ENCODE results near the gene NPLOC4. TPM values are rescaled to one million over a fixed set of nuclear protein-coding genes. Genes with fewer than 3 reads are reported as not detected.
"Not testable (repeated sequence)": the region's sequence is repeated elsewhere in the genome, so short reads cannot be mapped to it uniquely, and the experiment has no call there.

NPLOC4 gene
- total RNA-seq, 3 donors from 2014 or later, result 78.4 to 89.5 (median 78.6) TPM

GRCh38 chr17:81589612-81590011 is 47.3 kb downstream of the NPLOC4 start:
- intact Hi-C loops (cut with DNase I, micrococcal nuclease), result no loop called here
- no peaks in the 10 kb centered on the region for H3K9me3 ChIP-seq
- ATAC-seq, result no peak

GRCh38 chr17:81586096-81586495 is 50.8 kb downstream of the NPLOC4 start:
- H3K9me3 ChIP-seq, result no peaks in the 10 kb centered on the region
- H3K4me3 ChIP-seq, result no peak overlapping the region
- no peaks in the 10 kb centered on the region for H3K4me1 ChIP-seq (ENCODE audit: low read depth)
- DNase-seq (no peak), ATAC-seq (no peak)
- intact Hi-C loops (cut with DNase I, micrococcal nuclease), result no loop called here
- H3K36me3 ChIP-seq (ENCODE audit: low read depth), result peaks cover 19% of the 10 kb centered on the region
- TF ChIP-seq, protein P1, sequence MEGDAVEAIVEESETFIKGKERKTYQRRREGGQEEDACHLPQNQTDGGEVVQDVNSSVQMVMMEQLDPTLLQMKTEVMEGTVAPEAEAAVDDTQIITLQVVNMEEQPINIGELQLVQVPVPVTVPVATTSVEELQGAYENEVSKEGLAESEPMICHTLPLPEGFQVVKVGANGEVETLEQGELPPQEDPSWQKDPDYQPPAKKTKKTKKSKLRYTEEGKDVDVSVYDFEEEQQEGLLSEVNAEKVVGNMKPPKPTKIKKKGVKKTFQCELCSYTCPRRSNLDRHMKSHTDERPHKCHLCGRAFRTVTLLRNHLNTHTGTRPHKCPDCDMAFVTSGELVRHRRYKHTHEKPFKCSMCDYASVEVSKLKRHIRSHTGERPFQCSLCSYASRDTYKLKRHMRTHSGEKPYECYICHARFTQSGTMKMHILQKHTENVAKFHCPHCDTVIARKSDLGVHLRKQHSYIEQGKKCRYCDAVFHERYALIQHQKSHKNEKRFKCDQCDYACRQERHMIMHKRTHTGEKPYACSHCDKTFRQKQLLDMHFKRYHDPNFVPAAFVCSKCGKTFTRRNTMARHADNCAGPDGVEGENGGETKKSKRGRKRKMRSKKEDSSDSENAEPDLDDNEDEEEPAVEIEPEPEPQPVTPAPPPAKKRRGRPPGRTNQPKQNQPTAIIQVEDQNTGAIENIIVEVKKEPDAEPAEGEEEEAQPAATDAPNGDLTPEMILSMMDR (IDR thresholded peaks at IDR 0.05), result no peak

More at GRCh38 chr17:81589612-81590011, 47.3 kb downstream of the NPLOC4 start:
- TF ChIP-seq, protein P1 (IDR thresholded peaks at IDR 0.05), result no peak
- Histone ChIP-seq H3K4me3 (no peak overlapping the region), H3K4me1 (ENCODE audit: low read depth) (no peaks in the 10 kb centered on the region), H3K36me3 (ENCODE audit: low read depth) (peaks cover 23% of the 10 kb centered on the region)
- DNase-seq, result no peak

- H3K9me3 ChIP-seq; ATAC-seq; DNase-seq; H3K4me3 ChIP-seq; H3K36me3 ChIP-seq (ENCODE audit: low read depth); H3K4me1 ChIP-seq (ENCODE audit: low read depth); intact Hi-C loops (cut with DNase I, micrococcal nuclease): not testable (repeated sequence)
Observed at GRCh38 chr17:81584771-81585170, 52.1 kb downstream of the NPLOC4 start.

DNA sequence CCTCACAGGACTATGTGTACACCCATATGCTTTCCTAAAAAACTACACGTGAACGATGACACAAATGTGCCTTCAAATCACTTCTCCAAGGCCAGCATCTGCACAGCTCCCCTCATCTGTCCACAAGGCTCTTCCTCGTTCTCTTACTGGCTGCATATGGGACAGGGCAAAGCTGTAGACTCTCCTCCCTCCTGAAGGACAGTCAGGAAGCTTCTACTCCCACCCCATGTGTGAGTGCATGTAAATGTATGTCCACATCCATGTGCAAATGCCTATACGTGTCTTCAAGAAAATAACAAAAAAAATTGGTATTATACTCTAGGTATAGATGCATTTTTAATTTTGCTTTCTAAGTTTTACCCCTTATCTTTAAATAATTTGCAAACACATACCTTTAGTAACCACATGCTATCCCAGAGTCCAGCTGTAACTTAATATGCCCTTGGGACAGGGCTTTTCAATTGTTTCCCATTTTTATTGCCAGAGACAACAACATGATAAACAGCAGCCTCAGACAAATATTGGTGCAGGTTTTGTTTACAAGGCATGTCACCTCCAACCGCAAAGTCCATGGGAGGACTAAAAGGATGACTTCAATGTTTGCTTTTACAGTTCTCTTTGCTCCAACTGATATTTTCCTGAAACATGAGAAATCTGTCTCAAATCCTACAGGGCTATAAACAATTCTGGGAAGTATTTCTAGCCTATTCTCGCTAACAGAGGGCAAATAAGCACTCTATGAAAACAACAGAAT is 53.1 kb downstream of the NPLOC4 start:
- Histone ChIP-seq H3K4me1 (ENCODE audit: low read depth) (no peaks in the 10 kb centered on the region), H3K9me3 (no peaks in the 10 kb centered on the region), H3K4me3 (no peak overlapping the region), H3K36me3 (ENCODE audit: low read depth) (peaks cover 7% of the 10 kb centered on the region)
- TF ChIP-seq, protein P1 (IDR thresholded peaks at IDR 0.05), result no peak
- DNase-seq (no peak), ATAC-seq (no peak)
- intact Hi-C loops (cut with DNase I, micrococcal nuclease), result no loop called here

GRCh38 chr17:81582749-81583148 is 54.2 kb downstream of the NPLOC4 start:
- DNase-seq, result peak in 1 of 3 donors; percentile 39
- Histone ChIP-seq H3K4me1 (ENCODE audit: low read depth) (no peaks in the 10 kb centered on the region), H3K36me3 (ENCODE audit: low read depth) (no peaks in the 10 kb centered on the region), H3K9me3 (no peaks in the 10 kb centered on the region), H3K4me3 (no peak overlapping the region)
- TF ChIP-seq, protein P1 (IDR thresholded peaks at IDR 0.05), result no peak
- peak; percentile 45 for ATAC-seq
- intact Hi-C loops (cut with DNase I, micrococcal nuclease), result no loop called here

DNA sequence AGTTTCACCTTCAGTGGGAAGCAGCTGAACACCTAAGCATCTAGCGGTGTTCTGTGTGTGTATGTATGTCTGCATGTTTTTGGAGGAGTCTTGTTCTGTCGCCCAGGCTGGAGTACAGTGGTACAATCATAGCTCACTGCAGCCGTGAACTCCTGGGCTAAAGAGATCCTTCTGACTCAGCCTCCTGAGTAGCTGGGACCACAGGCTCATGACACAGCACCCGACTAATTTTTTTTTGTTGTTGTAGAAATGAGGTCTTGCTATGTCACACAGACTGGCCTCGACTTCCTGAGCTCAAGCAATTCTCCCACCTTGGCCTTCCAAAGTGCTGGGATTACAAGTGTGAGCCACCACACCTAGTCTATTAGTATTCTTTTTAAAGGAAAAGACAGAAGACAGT is 54.6 kb downstream of the NPLOC4 start:
- no peak for ATAC-seq
- Histone ChIP-seq H3K4me1 (ENCODE audit: low read depth) (no peaks in the 10 kb centered on the region), H3K36me3 (ENCODE audit: low read depth) (no peaks in the 10 kb centered on the region), H3K9me3 (no peaks in the 10 kb centered on the region), H3K4me3 (no peak overlapping the region)
- intact Hi-C loops (cut with DNase I, micrococcal nuclease), result no loop called here
- DNase-seq, result no peak
- TF ChIP-seq, protein P1 (IDR thresholded peaks at IDR 0.05), result no peak

Measured in mucosa of descending colon (tissue), 3 donors.